GM23248 (cell line): ENCODE measurements around the gene NAT14. TPM values are rescaled to one million over a fixed set of nuclear protein-coding genes. Genes with fewer than 3 reads are reported as not detected.

Source experiments
- DNase-seq: peaks from one replicate; pipeline ENCODE4 v3.0.0-alpha.2; 2015
- H2AFZ ChIP-seq: fragments of 200-600 bp; sonication (generic); 2 replicates; pipeline ENCODE4 v1.6.1; 2016; ENCODE audit warnings: antibody characterized with exemption
- H3F3A ChIP-seq: fragments of 200-600 bp; sonication (generic); 2 replicates; pipeline ENCODE4 v1.6.1; 2016; ENCODE audit warnings: mild to moderate bottlenecking, antibody characterized with exemption, mixed run types; ENCODE audit not compliant: insufficient read depth
- H3K27ac ChIP-seq: fragments of 200-600 bp; sonication (generic); 2 replicates; pipeline ENCODE4 v1.5.1; 2016; ENCODE audit warnings: mild to moderate bottlenecking
- H3K27me3 ChIP-seq: fragments of 200-600 bp; sonication (generic); replicated peaks from 2 replicates; pipeline ENCODE4 v1.6.1; 2016; ENCODE audit warnings: mild to moderate bottlenecking; ENCODE audit not compliant: insufficient read depth
- H3K36me3 ChIP-seq: fragments of 200-600 bp; sonication (generic); 2 replicates; pipeline ENCODE4 v1.6.1; 2016; ENCODE audit warnings: low read depth, mild to moderate bottlenecking
- H3K4me1 ChIP-seq: fragments of 200-600 bp; sonication (generic); 2 replicates; pipeline ENCODE4 v1.6.1; 2016; ENCODE audit warnings: mild to moderate bottlenecking; ENCODE audit not compliant: insufficient read depth
- H3K4me2 ChIP-seq: fragments of 200-600 bp; sonication (generic); one replicate; pipeline ENCODE4 v1.6.1; 2016; ENCODE audit warnings: mild to moderate bottlenecking; ENCODE audit not compliant: unreplicated experiment
- H3K4me3 ChIP-seq: fragments of 200-600 bp; sonication (generic); 2 replicates; pipeline ENCODE4 v1.5.1; 2016; ENCODE audit warnings: mild to moderate bottlenecking
- H3K79me2 ChIP-seq: fragments of 200-600 bp; sonication (generic); 2 replicates; pipeline ENCODE4 v1.6.1; 2016; ENCODE audit warnings: mild to moderate bottlenecking; ENCODE audit not compliant: insufficient read depth
- H3K9ac ChIP-seq: fragments of 200-600 bp; sonication (generic); 2 replicates; pipeline ENCODE4 v1.6.1; 2016; ENCODE audit warnings: mild to moderate bottlenecking
- H3K9me2 ChIP-seq: fragments of 200-600 bp; sonication (generic); 2 replicates; pipeline ENCODE4 v1.6.1; 2016; ENCODE audit warnings: mixed run types, mild to moderate bottlenecking, moderate library complexity; ENCODE audit not compliant: insufficient read depth
- H3K9me3 ChIP-seq: fragments of 200-600 bp; sonication (generic); one replicate; pipeline ENCODE4 v1.6.1; 2017; ENCODE audit warnings: low read depth
- H4K20me1 ChIP-seq: fragments of 200-600 bp; sonication (generic); 2 replicates; pipeline ENCODE4 v1.6.0; 2016; ENCODE audit not compliant: insufficient read depth
- EZH2 ChIP-seq: fragments of 200-600 bp; sonication (generic); IDR thresholded peaks from 2 replicates; pipeline ENCODE4 v1.6.1; 2018; ENCODE audit warnings: antibody characterized with exemption, mild to moderate bottlenecking; ENCODE audit not compliant: insufficient read depth, poor library complexity, severe bottlenecking
- EZH2phosphoT487 ChIP-seq: fragments of 200-600 bp; sonication (generic); IDR thresholded peaks from 2 replicates; pipeline ENCODE4 v1.6.1; 2018; ENCODE audit warnings: antibody characterized with exemption, moderate library complexity, mild to moderate bottlenecking, low read depth; ENCODE audit not compliant: insufficient read depth
- WGBS, 2 experiments: methylation state at CpG; one replicate each; pipeline ENCODE4 v1.1.6; 2015 to 2017; ENCODE audit warnings: low lambda C conversion rate in 2 of 2, low coverage in 1 of 2; ENCODE audit errors: missing lambda C conversion rate in 2 of 2; 5-methylcytosine and 5-hydroxymethylcytosine counted together
- in situ Hi-C: fragments of 300-500 bp; cut with MboI; formaldehyde crosslinking; loops from 2 replicates; pipeline ENCODE4 v1.15.0; 2020
- polyA plus RNA-seq: library from polyadenylated mRNA; unstranded; fragments of >200 nt; fragmentation: Nextera tagmentation; extraction: Ambion mirVana; gene quantifications from 2 replicates; pipeline ENCODE4 v1.2.1, GENCODE V29; 2016
- total RNA-seq: library from RNA; depleted of rRNA; stranded (reverse); fragments of >200 nt; shearing (Covaris generic); gene quantifications from 2 replicates; pipeline ENCODE4 v1.2.3, GENCODE V29; 2014

The NAT14 gene
- total and polyA plus RNA-seq, 2 experiments from 2014 or later: 12.0 to 13.4 TPM

- H3K4me1 ChIP-seq: peaks cover 13% of the 10 kb centered on the region; the same call in 1 of the 2 replicates
- TF ChIP-seq EZH2: no peak
- no peak for TF ChIP-seq EZH2phosphoT487
- WGBS, 2 experiments: 76 to 77% methylated on average over 15 of the region's 15 CpGs
- no peak overlapping the region for H2AFZ ChIP-seq
- no peak overlapping the region for H3K27ac ChIP-seq
- DNase-seq: no peak
- no peaks in the 10 kb centered on the region; the same call in 1 of the 2 replicates for H3F3A ChIP-seq
- no peaks in the 10 kb centered on the region for H3K36me3 ChIP-seq
- H4K20me1 ChIP-seq: no peaks in the 10 kb centered on the region
- H3K9me2 ChIP-seq: no peaks in the 10 kb centered on the region
- no peak overlapping the region for H3K4me2 ChIP-seq
- peaks cover 35% of the 10 kb centered on the region for H3K79me2 ChIP-seq
- in situ Hi-C loops: no loop called here
- no peaks in the 10 kb centered on the region for H3K9me3 ChIP-seq
- H3K4me3 ChIP-seq: no peak overlapping the region
- H3K9ac ChIP-seq: no peak overlapping the region
- no peaks in the 10 kb centered on the region for H3K27me3 ChIP-seq
Observed at GRCh38 chr19:55479451-55480230, 5.3 kb upstream of the NAT14 start.

GRCh38 chr19:55481148-55481793, 3.7 kb upstream of the NAT14 start:
- in situ Hi-C loops: no loop called here
- Histone ChIP-seq H3K9me2 (no peaks in the 10 kb centered on the region), H3F3A (peaks cover 5% of the 10 kb centered on the region; the same call in 1 of the 2 replicates), H3K4me2 (no peak overlapping the region), H3K4me1 (peaks cover 16% of the 10 kb centered on the region), H3K27ac (no peak overlapping the region), H3K9me3 (no peaks in the 10 kb centered on the region), H3K36me3 (no peaks in the 10 kb centered on the region), H4K20me1 (no peaks in the 10 kb centered on the region), H3K27me3 (no peaks in the 10 kb centered on the region), H3K4me3 (no peak overlapping the region), H3K79me2 (peaks cover 36% of the 10 kb centered on the region), H2AFZ (no peak overlapping the region), H3K9ac (no peak overlapping the region)
- TF ChIP-seq EZH2phosphoT487 (no peak), EZH2 (no peak)
- 94 to 97% methylated on average over 39 to 52 of the region's 52 CpGs for WGBS, 2 experiments
- no peak for DNase-seq

DNA sequence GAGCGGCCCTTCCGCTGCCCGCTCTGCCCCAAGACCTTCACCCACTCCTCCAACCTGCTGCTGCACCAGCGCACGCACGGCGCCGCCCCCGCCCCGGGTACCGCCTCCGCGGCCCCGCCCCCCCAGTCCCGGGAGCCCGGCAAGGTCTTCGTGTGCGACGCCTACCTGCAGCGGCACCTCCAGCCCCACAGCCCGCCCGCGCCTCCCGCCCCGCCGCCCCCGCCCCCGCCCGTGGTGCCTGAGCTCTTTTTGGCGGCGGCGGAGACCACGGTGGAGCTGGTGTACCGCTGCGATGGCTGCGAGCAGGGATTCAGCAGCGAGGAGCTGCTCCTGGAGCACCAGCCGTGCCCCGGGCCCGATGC, 3.2 kb upstream of the NAT14 start:
- Histone ChIP-seq H3K36me3 (no peaks in the 10 kb centered on the region), H3K27me3 (no peaks in the 10 kb centered on the region), H4K20me1 (no peaks in the 10 kb centered on the region), H2AFZ (no peak overlapping the region), H3K9ac (no peak overlapping the region), H3K9me3 (no peaks in the 10 kb centered on the region), H3F3A (peaks cover 6% of the 10 kb centered on the region; the same call in 1 of the 2 replicates), H3K9me2 (no peaks in the 10 kb centered on the region), H3K79me2 (peaks cover 36% of the 10 kb centered on the region), H3K4me3 (no peak overlapping the region), H3K27ac (no peak overlapping the region), H3K4me1 (peaks cover 21% of the 10 kb centered on the region), H3K4me2 (no peak overlapping the region)
- 81 to 100% methylated on average over 1 to 39 of the region's 40 CpGs for WGBS, 2 experiments
- in situ Hi-C loops: no loop called here
- no peak for TF ChIP-seq EZH2phosphoT487
- TF ChIP-seq EZH2: no peak
- DNase-seq: no peak

DNA sequence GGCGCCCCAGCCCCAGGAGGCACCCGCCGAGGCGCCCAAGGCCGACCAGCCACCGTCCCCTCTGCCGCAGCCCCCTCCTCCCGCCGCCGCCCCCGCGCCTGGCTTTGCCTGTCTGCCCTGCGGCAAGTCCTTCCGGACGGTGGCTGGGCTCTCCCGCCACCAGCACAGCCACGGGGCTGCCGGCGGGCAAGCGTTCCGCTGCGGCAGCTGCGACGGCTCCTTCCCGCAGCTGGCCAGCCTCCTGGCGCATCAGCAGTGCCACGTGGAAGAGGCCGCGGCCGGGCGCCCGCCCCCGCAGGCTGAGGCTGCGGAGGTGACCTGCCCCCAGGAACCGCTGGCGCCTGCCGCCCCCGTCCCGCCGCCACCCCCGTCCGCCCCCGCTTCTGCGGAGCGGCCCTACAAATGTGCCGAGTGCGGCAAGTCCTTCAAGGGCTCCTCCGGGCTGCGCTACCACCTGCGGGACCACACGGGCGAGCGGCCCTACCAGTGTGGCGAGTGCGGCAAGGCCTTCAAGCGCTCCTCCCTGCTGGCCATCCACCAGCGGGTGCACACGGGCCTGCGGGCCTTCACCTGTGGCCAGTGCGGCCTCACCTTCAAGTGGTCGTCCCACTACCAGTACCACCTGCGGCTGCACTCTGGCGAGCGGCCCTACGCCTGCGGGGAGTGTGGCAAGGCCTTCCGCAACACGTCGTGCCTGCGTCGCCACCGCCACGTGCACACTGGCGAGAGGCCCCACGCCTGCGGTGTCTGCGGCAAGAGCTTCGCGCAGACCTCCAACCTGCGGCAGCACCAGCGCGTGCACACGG, 2.6 kb upstream of the NAT14 start:
- no peaks in the 10 kb centered on the region for H4K20me1 ChIP-seq
- 93 to 97% methylated on average over 27 to 82 of the region's 83 CpGs for WGBS, 2 experiments
- H3K36me3 ChIP-seq: no peaks in the 10 kb centered on the region
- H3F3A ChIP-seq: peaks cover 12% of the 10 kb centered on the region
- peaks cover 34% of the 10 kb centered on the region for H3K79me2 ChIP-seq
- H3K9me2 ChIP-seq: no peaks in the 10 kb centered on the region
- DNase-seq: no peak
- H2AFZ ChIP-seq: no peak overlapping the region
- peaks cover 27% of the 10 kb centered on the region for H3K4me1 ChIP-seq
- in situ Hi-C loops: no loop called here
- no peaks in the 10 kb centered on the region for H3K9me3 ChIP-seq
- TF ChIP-seq EZH2 (no peak), EZH2phosphoT487 (no peak)
- H3K4me2 ChIP-seq: no peak overlapping the region
- no peaks in the 10 kb centered on the region for H3K27me3 ChIP-seq
- H3K9ac ChIP-seq: no peak overlapping the region
- no peak overlapping the region for H3K27ac ChIP-seq
- no peak overlapping the region for H3K4me3 ChIP-seq
